Measurements from ENCODE around the gene FER. TPM values are rescaled to one million over a fixed set of nuclear protein-coding genes. Genes with fewer than 3 reads are reported as not detected.

Gene FER
- total and polyA plus RNA-seq, 9 of the 15 experiments (the other 6 are each of a cell fraction or from before 2014, with no cell fraction given): 6.7 to 18.2 (median 8.9) TPM

GRCh38 chr5:108801776-108802175, 54.1 kb downstream of the FER start (continued):
- no peak for TF ChIP-seq MLLT1 (IDR thresholded peaks at IDR 0.05)
- no peak for TF ChIP-seq SETDB1 (IDR thresholded peaks at IDR 0.05; ENCODE audit: low read length)
- no peak for TF ChIP-seq SAFB2 (IDR thresholded peaks at IDR 0.05; ENCODE audit: borderline replicate concordance, low read depth, low read length, severe bottlenecking)
- 0 out of 2 replicates have a peak, but pooled peaks have one; percentile 19 for TF ChIP-seq SOX6 (IDR thresholded peaks at IDR 0.05)
- no peak for TF ChIP-seq IRF9 (tag; IDR thresholded peaks at IDR 0.05)
- TF ChIP-seq BCLAF1 (IDR thresholded peaks at IDR 0.05; ENCODE audit: borderline replicate concordance in 1 of 2, control insufficient read depth in 1 of 2, low read depth in 2 of 2, low read length in 1 of 2): no peak
- no peak for TF ChIP-seq NR2C2 (CRISPR knock-in tag; IDR thresholded peaks at IDR 0.05)
- TF ChIP-seq NR2C2 (tag; IDR thresholded peaks at IDR 0.05): no peak
- TF ChIP-seq, protein P1, sequence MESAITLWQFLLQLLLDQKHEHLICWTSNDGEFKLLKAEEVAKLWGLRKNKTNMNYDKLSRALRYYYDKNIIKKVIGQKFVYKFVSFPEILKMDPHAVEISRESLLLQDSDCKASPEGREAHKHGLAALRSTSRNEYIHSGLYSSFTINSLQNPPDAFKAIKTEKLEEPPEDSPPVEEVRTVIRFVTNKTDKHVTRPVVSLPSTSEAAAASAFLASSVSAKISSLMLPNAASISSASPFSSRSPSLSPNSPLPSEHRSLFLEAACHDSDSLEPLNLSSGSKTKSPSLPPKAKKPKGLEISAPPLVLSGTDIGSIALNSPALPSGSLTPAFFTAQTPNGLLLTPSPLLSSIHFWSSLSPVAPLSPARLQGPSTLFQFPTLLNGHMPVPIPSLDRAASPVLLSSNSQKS (CRISPR knock-in tag; IDR thresholded peaks at IDR 0.05): no peak
- TF ChIP-seq ZNF316 (IDR thresholded peaks at IDR 0.05): no peak
- TF ChIP-seq JUNB (CRISPR knock-in tag; conservative IDR thresholded peaks at IDR 0.05): no peak
- TF ChIP-seq FOXO4 (CRISPR knock-in tag; IDR thresholded peaks at IDR 0.05): no peak
- no peak for TF ChIP-seq ZKSCAN8 (CRISPR knock-in tag; IDR thresholded peaks at IDR 0.05)
- no peak for TF ChIP-seq MTF1 (CRISPR knock-in tag; IDR thresholded peaks at IDR 0.05; ENCODE audit: borderline replicate concordance)
- peak; percentile 83 for TF ChIP-seq FOSL1 (tag; conservative IDR thresholded peaks at IDR 0.05)
- no peak for TF ChIP-seq FOXK2 (conservative IDR thresholded peaks at IDR 0.05 in 1 of 2, IDR thresholded peaks at IDR 0.05 in 1 of 2; ENCODE audit: low read depth in 2 of 2)
- no peak for TF ChIP-seq HNRNPLL (IDR thresholded peaks at IDR 0.05; ENCODE audit: low read depth, low read length, poor library complexity, severe bottlenecking)
- TF ChIP-seq ZNF232 (CRISPR knock-in tag; IDR thresholded peaks at IDR 0.05): no peak
- TF ChIP-seq ZNF79 (CRISPR knock-in tag; IDR thresholded peaks at IDR 0.05; ENCODE audit: low read depth): no peak
- no peak for TF ChIP-seq TBL1XR1 (IDR thresholded peaks at IDR 0.05; ENCODE audit: low read length in 2 of 2)
- no peak for TF ChIP-seq ZNF143 (CRISPR knock-in tag; IDR thresholded peaks at IDR 0.05)
